GM23338 (cell line): Measurements from ENCODE around the gene UNC5A.

Source experiments
- CTCF ChIP-seq, 2 experiments: fragments of 200-600 bp in 1 of 2; sonication (generic) in 1 of 2; conservative IDR thresholded peaks; 2 replicates each; pipeline versions ENCODE4 v1.5.1 to v1.6.1; 2016 to 2017; ENCODE audit warnings: antibody characterized with exemption in 2 of 2, low read depth in 2 of 2, mild to moderate bottlenecking in 2 of 2, moderate library complexity in 1 of 2
- EZH2 ChIP-seq: fragments of 200-600 bp; sonication (generic); IDR thresholded peaks from one replicate; pipeline ENCODE4 v1.8.0; 2017; ENCODE audit warnings: antibody characterized with exemption, mild to moderate bottlenecking, low read depth; ENCODE audit not compliant: unreplicated experiment
- POLR2AphosphoS5 ChIP-seq: IDR thresholded peaks from 2 replicates; pipeline ENCODE4 v1.6.1; 2016; ENCODE audit warnings: antibody characterized with exemption, low read depth

DNA sequence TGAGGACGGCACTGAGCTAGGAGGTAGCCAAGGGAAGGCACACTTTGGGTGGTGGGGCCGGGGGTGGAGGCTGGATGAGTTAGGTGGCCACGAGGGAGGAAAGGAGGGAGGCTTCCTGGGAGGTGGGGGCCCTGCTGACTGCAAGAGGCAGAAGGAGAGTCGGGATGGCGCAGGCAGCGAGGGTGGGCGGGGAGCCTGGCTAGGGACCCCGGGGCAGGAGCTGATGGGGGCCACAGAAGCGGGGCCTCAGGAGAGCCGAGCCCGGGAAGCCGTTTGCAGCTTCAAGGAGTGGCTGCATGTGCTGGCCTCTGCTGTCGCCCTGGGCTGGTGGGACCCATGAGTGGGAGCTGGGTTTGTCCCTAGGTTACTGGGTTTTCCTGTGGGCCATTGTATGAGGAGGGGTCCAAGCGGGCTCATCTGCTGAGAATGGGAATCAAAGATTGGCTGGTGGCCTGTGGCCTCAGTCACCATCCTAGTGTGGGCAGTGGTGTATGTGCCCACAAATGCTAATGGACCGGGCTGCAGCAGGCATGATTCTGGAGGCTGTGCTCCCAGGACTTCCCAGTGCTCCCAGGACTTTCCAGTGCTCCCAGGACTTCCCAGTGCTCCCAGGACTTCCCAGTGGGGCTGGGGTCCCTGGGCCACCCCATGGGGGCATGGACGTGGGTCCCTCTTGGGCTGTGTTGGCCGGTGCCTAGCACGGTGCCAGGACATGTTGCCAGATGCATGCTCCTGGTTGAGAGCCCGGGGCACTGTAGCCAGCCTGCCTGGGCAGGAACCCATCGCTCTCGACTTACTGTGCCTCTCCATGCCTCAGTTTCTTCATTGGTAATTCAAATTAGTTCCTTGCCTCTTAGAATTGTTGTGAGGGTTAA is 40.2 kb downstream of the UNC5A start:
- no peak for TF ChIP-seq CTCF (conservative IDR thresholded peaks at IDR 0.05; ENCODE audit: low read depth in 2 of 2)
- TF ChIP-seq EZH2: no peak
- no peak for TF ChIP-seq POLR2AphosphoS5
